ENCODE data around the gene STEAP3.
A peak's percentile ranks its signal among the peaks of the same experiment; 100 is the strongest.
"Not testable (repeated sequence)": the region's sequence is repeated elsewhere in the genome, so short reads cannot be mapped to it uniquely, and the experiment has no call there.

Gene STEAP3

DNA sequence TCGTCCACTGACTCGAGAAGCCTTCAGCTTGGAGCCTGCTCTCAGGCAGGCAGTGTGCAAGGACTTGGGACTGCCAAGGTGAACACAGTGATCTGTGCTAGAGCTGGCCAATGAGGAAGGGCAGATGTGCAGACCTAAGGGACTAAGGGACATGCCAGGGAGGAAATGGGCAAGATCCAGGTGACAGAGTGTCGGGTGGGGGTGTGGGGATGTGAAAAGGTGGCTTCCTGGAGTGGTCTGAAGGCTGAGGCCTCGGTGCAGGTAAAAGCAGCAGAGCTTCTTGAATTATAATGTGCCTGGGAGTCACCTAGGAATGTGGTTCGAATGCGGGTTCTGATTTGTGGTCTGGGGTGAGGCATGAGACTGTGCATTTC is 42.0 kb downstream of the STEAP3 start:
- no peak for DNase-seq

DNA sequence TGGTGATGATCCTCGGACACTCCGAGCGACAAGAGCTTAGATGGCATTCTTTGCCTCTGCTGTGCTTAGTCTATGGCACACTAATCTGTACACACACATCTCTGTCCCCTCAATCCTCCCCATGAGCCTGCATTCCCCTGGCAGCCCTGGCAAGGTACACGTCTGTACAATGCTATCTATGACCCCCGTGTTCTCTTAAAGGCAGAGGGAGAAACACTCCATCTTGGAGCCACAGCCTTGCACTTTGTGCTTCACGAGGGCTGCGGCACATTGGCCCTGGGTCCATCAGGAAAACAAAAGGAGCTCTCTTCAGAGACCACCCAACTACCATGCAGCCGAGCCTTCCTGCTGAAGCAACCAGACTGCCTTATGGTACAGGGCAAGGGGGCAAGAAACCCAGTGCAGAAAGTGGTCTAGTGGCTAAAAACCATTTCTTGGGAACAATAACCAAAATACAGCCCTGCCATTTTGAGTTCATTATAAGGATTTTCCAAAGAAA is 42.5 kb downstream of the STEAP3 start:
- DNase-seq, result no peak

DNA sequence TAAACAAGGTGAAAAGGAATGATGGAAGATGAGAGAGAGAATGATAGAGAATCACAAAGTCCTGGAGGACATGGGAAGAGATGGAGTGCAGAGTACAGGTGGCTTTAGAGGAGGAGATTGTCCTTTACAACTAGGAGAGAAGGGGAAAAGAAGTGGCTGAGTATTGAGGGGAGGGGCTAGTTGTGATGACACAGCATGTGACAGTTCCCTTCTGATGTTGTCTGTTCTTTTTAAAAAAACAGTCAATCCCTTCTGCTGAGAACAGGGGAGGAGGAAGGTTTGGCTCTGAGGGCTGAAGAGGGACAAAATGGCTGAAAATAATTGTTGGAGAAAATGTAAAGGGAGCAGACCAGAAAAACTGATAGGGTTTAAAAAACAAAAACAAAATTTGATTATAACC is 44.0 kb downstream of the STEAP3 start:
- DNase-seq, result peak; percentile 42

DNA sequence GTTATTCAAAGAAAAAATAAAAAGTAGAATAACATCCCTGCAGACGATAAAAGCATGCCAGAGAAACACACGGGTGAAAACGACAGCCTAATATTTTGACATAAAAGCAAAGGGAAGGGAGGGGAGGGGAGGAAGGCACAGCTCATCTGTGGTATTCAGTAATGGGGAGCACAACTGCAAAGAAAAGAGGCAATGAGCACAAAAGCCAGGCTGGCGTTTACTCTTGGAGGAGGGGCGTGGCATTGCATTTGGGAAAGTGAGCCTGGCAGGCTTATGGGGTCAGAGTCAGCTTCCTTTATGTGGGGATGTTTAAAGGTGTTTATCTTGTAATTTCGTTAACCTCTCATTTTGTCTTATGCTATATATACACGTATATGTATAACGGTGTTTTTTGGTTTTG is 53.2 kb downstream of the STEAP3 start:
- DNase-seq, result no peak

DNA sequence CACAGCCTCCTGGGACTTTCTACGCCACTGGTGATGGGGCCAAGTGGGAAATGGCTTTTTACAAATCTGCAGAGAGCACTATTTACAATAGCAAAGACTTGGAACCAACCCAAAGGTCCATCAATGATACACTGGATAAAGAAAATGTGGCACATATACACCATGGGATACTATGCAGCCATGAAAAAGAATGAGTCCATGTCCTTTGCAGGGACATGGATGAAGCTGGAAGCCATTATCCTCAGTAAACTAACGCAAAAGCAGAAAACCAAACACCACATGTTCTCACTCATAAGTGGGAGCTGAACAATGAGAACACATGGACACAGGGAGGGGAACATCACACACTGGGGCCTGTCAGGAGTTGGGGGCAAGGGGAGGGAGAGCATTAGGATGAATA is 54.8 kb downstream of the STEAP3 start:
- not testable (repeated sequence) for DNase-seq

DNA sequence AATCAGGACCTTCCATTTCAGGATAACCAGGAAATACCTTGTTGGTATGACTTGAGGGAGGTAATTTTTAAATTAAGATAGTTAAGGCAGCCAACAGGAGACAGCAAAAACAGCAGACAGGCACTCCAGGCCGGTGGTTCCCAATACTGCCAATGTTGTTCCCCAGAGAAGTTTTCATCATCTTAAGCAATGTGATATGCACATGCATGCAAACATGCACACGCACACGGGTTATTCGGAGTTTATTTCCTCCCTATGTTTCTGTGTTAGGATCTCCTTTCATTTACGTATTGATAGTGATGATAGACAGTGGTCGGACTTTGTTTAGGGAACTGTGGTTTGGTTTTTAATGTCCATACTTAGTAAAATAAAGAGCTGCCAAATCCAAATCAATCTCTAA is 55.3 kb downstream of the STEAP3 start:
- no peak for DNase-seq

DNA sequence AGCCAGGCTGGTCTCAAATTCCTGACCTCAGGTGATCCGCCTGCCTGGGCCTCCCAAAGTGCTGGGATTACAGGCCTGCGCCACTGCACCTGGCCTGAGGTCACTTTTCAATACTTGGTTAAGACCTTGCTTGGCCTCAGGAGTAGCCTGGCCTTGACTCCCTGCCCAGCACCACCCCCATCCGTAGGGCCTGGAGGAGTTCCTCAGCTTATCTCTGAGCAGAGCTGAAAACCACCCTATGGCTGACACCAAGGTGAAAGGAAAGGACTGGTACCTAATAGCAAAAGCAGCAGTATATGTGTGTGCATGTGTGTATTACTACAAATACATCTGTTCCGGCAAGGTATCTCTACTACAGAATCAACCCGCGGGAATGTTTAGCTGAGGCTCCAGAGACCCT is 56.0 kb downstream of the STEAP3 start:
- no peak for DNase-seq

DNA sequence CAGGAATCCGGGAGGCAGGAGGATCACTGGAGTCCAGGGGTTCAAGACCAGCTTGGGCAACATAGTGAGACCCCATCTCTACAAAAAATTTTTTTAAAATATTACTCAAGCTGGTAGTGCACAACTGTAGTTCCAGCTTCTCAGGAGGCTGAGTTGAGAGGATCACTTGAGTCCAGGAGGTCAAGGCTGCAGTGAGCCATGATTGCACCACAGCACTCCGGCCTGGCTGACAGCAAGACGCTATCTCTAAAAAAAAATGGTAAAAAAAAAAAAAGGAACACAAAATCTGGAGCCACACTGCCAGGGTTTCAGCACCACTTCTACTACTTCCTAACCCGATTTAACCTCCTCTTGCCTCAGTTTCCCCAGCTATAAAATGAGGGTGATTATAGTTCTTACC is 57.0 kb downstream of the STEAP3 start:
- no peak for DNase-seq

DNA sequence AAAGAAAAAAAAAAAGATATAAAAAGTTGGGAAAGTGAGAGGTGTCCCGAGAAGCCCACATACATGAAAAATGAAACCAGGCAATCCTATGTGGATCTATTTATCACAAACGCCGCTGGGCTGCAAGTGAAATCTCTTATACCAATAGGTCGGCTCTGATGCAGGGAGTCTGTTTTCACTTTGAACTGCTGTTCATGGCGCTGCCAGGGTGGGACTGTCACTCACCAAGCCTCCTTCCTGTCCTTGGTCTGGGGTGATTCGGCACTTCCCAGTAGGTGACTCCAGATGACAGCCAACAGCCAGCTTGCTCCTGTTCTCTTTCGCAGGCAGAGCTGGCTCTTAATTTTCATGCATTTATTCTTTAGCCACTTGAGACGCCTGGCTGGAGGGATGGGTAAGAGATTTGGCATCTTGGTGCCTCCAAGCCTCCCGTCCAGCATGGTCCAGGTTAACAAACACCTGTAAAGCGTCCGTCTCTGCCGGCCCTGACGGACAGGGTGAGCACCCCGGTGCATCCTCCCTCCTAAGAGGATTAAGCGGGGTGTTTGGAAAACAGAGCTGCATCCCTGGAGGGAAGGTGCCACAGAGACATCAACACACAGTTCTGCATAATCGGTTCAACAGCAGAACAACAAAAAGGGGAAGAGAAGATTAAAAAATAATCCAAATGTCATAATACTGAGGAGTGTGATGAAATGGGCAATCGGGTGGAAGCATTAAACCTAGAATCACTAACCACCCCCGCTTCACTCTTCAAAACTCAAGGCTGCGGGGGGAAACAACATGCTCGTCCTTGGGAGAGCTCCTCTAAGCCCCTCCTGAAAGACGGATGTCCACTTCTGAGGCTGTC is 58.7 kb downstream of the STEAP3 start:
- peak; percentile 23 for DNase-seq

DNA sequence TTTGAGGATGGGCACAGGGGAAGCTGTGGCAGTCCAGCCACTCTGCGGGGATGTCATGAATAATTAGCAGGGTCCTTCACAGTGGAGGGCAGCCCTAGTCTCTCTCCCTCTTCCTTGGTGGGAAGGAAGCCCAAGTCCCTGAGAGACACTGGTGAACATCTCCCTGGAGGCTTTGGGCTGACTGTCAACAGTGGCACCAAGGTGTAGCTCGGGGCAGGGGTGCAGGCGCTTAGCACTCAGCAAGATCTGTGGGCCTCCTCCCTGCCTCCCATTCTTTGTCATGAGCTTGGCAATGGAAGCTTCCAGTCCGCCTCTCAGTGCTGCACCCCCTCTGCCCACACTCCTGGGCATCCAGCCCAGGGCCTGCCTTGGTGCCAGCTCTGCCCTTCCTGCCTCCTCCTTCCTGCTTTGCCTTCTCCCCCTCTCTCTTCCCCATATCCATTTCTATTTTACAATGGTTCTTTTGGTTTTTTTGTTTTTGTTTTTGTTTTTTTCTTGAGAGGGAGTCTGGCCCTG is 59.4 kb downstream of the STEAP3 start:
- no peak for DNase-seq

DNA sequence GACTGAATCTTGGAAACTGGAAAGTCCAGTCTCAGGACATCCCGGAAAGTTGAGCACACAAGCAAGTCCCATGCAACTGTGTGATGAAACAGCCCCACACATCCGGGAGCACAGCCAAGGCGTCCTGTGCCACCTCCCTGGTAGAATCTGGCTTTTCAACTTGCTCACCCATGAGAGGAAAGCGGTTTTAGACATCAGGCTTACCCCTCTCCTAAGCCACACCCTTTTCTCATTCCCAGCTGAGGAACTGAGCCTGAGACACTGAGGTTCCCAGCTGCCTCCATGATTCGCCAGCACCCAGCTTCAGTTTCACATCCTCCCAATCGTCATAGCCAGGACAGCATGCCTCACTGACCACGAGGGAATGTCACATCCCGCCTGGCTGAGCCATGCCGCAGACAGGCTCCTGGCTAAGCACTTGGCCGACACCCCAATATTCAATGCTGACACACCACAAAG is 60.3 kb downstream of the STEAP3 start:
- DNase-seq, result no peak

DNA sequence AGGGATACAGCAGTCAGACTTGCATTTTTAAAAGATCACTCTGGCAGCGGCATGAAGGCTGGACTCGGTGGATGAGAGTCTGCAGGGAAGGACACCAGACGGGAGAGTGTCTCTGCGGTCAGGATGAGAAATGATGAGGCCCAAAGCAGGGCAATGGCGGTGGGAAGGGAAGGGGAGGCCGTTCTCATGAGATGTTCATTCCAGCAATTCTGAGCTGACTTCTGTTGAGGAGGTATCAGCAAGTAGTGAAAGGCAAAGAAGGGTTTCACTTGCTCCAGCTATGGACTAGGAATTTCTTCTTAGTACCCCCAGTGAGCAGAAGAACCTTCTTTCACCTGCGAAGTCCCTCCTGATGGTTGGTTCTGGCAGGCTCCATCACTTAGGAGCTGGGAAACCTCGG is 63.0 kb downstream of the STEAP3 start:
- no peak for DNase-seq

DNA sequence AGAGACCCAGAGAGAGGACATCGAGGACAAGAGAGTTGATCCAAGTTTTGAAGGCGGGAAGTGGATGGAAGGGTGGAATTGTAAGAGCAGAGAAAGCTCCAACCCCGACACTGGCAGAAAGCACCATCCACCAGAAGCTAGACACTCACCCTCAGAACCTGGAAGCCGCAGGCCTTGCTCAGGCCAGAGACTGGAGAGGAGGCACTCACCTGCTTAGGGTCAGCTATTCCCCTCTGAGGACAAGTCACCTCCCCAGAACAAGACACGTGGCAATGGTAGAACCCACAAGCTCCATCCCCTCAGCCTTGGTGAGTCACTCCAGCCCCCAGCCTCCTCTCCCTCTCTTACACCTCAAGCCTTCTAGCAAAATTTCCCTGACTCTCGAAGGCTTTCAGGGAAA is 64.9 kb downstream of the STEAP3 start:
- no peak for DNase-seq

DNA sequence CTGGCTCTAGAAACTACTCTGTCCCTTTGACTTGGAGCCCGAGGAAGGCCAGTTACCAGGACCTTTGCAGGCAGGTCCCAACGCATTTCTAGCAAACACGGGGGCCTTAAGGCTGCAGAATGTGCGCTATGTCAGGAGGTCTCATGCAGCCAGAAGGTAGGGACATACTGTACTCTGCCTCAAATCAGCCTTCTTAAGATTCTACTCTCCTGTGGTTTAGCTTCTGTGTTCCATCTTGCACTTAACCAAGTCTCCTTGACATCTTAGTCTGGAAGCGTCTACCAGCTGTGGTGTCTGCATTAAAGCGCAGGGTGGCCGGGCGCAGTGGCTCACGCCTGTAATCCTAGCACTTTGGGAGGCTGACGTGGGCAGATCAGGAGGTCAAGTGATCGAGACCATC is 65.5 kb downstream of the STEAP3 start:
- DNase-seq, result peak; percentile 11

DNA sequence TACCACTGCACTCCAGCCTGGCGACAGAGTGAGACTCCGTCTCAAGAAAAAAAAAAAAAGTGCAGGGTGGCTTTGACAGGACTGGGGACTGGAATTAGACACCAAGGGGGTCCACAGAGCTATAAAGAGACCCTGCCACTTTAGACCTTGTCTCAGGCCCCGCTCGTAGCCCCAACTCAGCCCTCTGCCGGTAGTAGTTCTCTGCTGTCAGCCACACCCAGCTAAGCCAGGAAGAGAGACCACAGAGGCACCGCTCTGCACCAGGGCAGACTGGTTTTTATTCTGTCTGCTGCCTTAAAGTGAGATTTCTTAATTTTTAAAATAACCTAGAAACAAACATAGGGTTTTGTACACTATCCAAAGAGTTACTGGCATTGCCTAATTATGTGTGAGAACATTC is 66.0 kb downstream of the STEAP3 start:
- DNase-seq, result no peak

DNA sequence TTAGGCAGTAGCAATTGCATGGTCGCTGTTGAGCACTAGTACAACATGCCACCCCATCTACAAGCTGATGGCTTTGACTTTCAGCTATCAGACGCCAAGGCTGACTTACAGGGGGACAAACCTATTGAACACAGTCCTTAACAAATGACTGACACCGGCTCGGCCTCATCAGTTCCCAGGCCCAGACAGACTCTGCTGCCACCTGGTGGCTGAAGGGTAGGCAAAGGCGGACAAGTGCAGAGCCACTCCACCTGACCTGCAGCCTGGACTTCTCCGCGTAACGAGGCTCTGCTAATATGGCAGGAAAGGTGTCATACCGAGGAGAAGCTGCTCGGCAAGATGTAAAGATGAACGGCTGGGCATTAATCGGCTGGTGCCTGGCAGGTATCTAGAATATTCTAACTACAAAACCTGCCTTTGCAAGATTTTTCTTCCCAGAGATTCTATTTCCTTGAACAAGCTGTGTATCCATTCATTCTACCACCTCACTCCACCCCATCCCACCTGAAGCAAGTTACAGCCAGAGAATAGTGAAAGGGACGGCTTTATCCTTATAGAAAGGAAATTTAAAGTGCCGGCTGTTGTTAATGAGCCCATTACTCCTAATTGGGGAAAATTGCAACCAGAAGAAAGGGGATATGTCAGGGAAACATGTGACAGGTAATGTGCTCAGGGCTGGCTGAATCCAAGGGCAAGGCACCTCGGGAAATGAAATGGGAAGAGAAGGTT is 67.4 kb downstream of the STEAP3 start:
- peak; percentile 63 for DNase-seq

DNA sequence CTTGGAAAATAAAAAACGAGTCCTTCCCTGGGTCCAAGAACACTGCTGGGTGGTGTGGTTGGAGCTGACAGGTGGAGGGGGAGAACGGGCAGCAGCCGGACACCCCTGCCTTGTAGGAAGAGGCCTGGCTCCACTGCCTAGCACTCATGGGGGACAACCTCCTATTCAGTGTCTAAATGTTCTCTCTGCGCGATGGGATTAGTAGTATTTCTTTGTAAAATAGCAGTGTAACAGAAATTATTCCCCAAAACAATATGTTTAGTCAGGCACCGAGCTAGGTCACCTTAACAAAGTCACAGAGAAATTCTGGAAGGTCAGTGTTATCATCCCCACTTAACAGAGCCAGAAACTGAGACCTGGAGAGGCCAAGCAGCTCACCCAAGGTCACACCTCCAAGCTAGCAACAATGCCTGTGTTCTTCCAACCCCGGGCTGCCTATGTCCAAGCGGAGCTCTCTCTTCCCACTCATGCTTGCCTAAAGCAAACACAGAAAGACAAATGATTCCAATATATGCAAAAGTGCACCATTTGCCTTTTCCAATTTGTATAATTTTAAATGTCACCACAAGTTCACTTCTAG is 68.0 kb downstream of the STEAP3 start:
- DNase-seq, result no peak

DNA sequence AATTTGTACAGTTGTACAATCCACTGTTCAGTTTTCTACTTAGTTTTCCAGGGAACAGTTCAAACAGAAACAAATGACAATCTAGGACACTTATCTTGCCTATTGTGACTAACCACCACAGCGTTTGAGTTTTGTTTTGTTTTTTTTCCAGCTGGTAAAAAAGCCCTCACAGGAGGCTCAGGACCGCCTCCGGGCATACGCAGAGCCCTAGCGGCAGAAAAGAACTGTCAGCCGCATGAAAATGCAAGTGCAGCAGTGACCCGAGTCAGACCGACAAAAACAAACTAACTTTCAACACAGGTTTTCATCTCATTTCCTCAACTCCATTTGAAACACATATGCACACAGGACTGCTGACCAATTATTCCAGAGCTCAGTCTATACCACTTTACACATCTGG is 68.6 kb downstream of the STEAP3 start:
- DNase-seq, result peak; percentile 36

DNA sequence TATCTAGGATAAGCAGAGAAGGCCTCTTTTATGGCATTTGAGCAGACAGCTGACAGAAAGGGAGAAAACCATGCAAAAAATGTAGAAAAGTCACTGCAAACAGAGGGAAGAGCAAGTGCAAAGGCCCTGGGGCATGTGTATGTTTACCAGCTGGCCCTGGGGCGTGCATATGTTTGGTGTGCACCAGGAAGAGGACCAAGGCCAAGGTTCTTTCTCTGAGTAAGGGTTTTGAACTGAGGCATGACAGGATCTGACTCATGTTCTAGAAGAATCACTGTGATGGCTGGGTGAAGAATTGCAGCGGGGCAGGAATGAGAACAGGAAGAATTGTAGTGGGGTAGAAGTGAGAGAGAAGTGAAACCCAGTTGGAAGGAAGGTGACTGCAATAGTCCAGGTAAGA is 69.6 kb downstream of the STEAP3 start:
- no peak for DNase-seq

DNA sequence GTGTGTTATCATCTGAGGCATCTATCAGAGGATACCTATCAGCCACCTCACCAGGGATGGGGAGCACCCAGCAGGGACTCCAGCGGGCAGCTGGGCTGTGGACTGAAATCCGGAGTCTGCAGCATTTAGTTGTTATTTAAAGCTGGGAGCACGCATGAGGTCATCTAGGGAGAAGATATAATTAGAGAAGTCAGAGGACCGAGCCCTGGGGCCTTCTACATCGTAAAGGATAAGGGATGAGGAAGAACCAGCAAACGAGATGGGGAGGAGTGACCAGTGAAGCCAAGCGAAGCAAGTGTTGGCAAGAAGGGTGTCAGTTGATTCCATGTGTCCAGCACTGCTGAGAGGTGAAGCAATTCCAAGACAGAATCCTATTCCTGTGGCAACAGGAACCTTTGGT is 70.3 kb downstream of the STEAP3 start:
- DNase-seq, result no peak

DNA sequence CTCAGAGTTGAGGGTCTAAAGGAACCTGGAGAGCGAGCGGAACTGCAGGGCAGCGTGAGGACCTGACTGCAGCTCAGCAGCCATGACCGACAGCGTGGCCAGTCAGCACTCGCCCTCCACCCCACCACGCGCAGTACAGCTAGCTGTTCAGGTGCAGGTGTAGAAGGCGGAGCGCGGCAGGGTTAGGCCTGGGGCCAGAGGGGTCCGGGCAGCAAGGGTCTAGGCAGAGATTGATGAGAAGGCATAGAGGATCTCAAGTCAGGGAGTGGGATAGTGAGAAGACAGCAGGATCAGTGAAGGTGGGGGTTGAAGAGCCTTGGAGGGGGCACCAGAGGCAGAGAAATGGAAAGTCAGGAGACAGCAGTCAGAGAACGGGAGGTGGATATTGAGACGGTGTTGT is 71.0 kb downstream of the STEAP3 start:
- DNase-seq, result no peak

DNA sequence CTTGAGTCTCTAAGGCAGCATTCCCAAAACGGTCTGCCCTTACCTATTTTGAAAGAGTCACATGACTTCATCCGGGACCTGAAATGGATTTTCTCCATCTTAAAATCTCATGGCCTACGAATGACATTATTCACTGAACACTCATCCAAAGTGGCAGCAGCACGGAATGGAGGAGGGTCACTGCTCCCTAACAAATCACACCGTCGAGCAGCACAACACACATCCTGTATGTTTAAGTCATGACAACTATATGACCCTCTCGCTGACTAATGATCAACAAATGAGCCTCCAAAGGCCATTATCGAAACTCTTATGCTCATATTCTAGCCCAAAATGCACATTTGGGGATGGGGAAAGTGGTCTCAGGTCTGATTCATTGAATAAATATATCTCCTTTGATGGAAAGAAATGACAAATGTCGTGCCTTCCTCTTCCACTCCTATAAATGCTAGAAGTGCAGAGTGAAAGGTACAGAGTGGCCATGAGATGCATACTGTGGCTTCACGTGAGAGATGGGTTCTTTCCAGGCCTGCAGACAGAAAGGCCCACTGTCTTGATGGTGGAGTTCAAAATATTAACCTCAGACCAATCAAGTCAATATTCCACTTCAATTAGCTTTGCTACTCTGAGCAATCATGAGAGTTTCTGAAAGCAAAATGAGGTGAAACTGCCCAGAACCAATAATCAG is 72.2 kb downstream of the STEAP3 start:
- no peak for DNase-seq

DNA sequence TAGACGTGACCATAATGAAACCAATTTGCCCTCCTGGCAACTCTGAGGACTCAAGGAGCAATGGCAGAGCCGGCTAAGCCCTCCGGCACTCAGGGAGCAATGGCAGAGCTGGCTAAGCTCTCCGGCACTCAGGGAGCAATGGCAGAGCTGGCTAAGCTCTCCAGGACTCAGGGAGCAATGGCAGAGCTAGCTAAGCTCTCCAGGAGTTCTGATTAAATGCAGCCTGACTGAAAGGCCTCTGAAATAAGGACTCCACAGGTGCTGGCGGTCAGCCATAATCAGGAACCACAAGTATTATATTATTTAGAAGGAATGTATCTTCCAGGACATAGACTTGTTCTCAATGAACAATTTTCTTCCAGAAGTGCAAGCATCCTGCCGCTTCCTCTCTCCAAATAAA is 77.8 kb downstream of the STEAP3 start:
- no peak for DNase-seq
